ENCODE data around the gene CIITA. TPM values are rescaled to one million over a fixed set of nuclear protein-coding genes. Genes with fewer than 3 reads are reported as not detected.
A peak's percentile ranks its signal among the peaks of the same experiment; 100 is the strongest.
"Not testable (repeated sequence)": the region's sequence is repeated elsewhere in the genome, so short reads cannot be mapped to it uniquely, and the experiment has no call there.

Gene CIITA
- total RNA-seq, 2 donors from 2014 or later = 25.2 to 31.0 TPM

- ATAC-seq (ENCODE audit: insufficient number of reproducible peaks, low FRiP score, low read depth) = no peak
- TF ChIP-seq, protein P1, sequence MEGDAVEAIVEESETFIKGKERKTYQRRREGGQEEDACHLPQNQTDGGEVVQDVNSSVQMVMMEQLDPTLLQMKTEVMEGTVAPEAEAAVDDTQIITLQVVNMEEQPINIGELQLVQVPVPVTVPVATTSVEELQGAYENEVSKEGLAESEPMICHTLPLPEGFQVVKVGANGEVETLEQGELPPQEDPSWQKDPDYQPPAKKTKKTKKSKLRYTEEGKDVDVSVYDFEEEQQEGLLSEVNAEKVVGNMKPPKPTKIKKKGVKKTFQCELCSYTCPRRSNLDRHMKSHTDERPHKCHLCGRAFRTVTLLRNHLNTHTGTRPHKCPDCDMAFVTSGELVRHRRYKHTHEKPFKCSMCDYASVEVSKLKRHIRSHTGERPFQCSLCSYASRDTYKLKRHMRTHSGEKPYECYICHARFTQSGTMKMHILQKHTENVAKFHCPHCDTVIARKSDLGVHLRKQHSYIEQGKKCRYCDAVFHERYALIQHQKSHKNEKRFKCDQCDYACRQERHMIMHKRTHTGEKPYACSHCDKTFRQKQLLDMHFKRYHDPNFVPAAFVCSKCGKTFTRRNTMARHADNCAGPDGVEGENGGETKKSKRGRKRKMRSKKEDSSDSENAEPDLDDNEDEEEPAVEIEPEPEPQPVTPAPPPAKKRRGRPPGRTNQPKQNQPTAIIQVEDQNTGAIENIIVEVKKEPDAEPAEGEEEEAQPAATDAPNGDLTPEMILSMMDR (IDR thresholded peaks at IDR 0.05) = no peak
- no peak for DNase-seq (ENCODE audit: low spot score)
- H3K27ac ChIP-seq = no peak overlapping the region
- no peaks in the 10 kb centered on the region for H3K27me3 ChIP-seq (replicated peaks; ENCODE audit: insufficient read depth)
- H3K4me1 ChIP-seq (ENCODE audit: control insufficient read depth in 1 of 2, low read depth in 2 of 2) = peaks cover 32 to 61% of the 10 kb centered on the region in 2 donors
- H3K36me3 ChIP-seq = peaks cover 30% of the 10 kb centered on the region
- no peaks in the 10 kb centered on the region for H3K9me3 ChIP-seq
- no peak overlapping the region for H3K4me3 ChIP-seq
Observed at GRCh38 chr16:10926094-10926493, 49.1 kb downstream of the CIITA start.

DNA sequence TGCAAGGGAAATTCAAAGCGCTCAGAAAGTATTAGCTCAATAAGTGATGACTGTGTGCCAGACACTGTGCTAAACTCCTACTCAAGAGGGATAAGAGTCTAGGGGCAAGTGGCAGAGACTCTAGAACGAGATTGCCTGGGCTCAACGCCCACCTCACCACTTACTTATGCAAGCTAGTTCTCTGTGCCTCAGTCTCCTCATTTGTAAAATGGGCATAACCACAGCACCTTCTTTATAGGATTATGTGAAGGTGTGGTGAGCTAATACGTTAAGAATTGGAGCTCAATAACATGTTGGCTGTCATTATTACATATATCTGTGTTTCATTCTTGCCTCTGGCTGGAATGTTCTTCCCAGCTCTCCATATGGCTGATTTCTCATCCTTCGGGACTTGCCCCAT, 49.9 kb downstream of the CIITA start:
- ATAC-seq (ENCODE audit: insufficient number of reproducible peaks, low FRiP score, low read depth) (no peak), DNase-seq (ENCODE audit: low spot score) (no peak)
- Histone ChIP-seq H3K36me3 (peaks cover 30% of the 10 kb centered on the region), H3K9me3 (no peaks in the 10 kb centered on the region), H3K27ac (no peak overlapping the region), H3K27me3 (replicated peaks; ENCODE audit: insufficient read depth) (no peaks in the 10 kb centered on the region), H3K4me1 (ENCODE audit: control insufficient read depth in 1 of 2, low read depth in 2 of 2) (peaks cover 24 to 54% of the 10 kb centered on the region in 2 donors), H3K4me3 (no peak overlapping the region)
- TF ChIP-seq, protein P1 (IDR thresholded peaks at IDR 0.05) = no peak

DNA sequence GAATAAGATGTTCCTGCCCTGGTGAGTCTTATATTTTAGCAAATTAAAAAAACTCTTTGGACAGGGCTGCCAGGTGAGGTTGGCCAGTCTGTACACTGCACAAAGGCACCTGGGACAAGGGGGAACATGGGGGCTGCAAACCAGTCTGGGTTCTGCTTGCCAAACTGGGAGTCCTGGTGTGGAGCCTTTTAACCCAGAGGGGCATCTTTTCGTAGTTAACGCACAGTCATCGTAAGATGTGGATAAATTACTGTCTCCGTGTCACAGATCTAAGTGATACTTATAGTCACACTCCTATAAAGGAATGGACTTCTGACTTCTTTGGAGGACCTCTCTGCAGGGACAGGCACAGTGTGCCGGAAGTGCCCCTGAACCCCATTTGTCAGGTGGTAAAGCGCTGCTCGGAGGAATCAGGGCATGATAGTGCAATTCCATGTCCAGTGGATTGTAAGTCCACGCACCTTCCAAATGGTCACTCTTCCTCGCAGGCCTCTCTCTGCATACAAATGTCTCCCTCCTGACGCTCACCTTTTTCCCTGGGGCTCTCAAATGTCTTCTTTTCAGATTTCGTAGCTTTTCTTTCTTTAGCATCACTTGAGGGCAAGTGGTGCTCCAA, 50.6 kb downstream of the CIITA start:
- peaks cover 30% of the 10 kb centered on the region for H3K36me3 ChIP-seq

GRCh38 chr16:10929097-10929496, 52.1 kb downstream of the CIITA start:
- peaks cover 16 to 46% of the 10 kb centered on the region in 2 donors for H3K4me1 ChIP-seq (ENCODE audit: control insufficient read depth in 1 of 2, low read depth in 2 of 2)
- H3K27ac ChIP-seq = peak overlapping the region in 1 of 2 donors; percentile 22
- not testable (repeated sequence) for DNase-seq (ENCODE audit: low spot score); H3K4me3 ChIP-seq; H3K27me3 ChIP-seq (replicated peaks; ENCODE audit: insufficient read depth); H3K9me3 ChIP-seq; ATAC-seq (ENCODE audit: insufficient number of reproducible peaks, low FRiP score, low read depth)
- H3K36me3 ChIP-seq = peaks cover 30% of the 10 kb centered on the region

More for the DNA sequence above, 50.6 kb downstream of the CIITA start:
- ATAC-seq (ENCODE audit: insufficient number of reproducible peaks, low FRiP score, low read depth) (no peak), DNase-seq (ENCODE audit: low spot score) (no peak)
- Histone ChIP-seq H3K4me3 (no peak overlapping the region), H3K27ac (no peak overlapping the region), H3K4me1 (ENCODE audit: control insufficient read depth in 1 of 2, low read depth in 2 of 2) (peaks cover 17 to 46% of the 10 kb centered on the region in 2 donors), H3K9me3 (no peaks in the 10 kb centered on the region), H3K27me3 (replicated peaks; ENCODE audit: insufficient read depth) (no peaks in the 10 kb centered on the region)
- TF ChIP-seq, protein P1 (IDR thresholded peaks at IDR 0.05) = no peak

DNA sequence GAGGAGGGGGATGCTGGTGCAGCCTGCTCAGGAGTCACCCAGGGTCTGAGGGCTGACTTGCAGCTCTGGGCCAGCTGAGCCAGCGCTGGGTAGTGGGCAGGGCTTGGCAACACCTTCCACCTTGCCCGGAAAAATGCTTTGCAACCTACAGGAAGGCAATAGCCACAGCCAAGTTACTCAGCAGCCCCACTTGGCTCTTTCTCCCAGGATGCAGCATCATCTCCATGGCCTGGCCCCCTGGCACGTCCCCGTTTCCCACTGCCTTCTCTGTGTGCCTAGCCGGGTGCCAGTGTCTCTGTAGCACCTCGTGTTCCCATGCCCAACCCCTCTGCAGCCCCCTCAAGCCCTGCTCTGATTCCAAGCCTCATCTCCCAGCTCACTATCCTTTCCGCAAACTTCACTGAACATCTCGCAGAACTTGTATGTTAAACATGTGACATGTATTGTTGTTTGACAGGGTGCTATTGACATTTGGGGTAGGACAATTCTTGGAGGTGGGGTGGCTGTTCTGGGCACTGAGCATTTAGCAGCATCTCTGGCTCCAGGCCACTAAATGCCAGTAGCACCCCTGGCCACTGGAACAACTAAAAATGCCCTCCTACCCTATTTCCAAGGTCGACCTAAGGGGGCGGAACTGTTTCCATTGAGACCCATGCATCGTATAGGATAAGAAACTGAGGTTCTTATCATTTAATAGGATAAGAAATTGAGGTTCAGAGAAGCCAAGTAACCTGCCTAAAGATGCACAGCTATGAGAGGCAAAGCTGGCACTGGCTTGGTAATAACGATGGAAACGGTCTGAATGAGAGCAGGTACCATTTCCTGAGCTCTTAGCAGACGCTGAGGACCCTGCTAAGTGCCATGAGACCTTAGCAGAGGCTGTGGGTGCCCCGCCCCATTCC, 53.1 kb downstream of the CIITA start:
- ATAC-seq (ENCODE audit: insufficient number of reproducible peaks, low FRiP score, low read depth) (no peak), DNase-seq (ENCODE audit: low spot score) (no peak)
- no peaks in the 10 kb centered on the region for H3K9me3 ChIP-seq
- H3K4me3 ChIP-seq = no peak overlapping the region
- peak overlapping the region in 1 of 2 donors; percentile 2 for H3K27ac ChIP-seq
- H3K36me3 ChIP-seq = peaks cover 27% of the 10 kb centered on the region
- no peaks in the 10 kb centered on the region for H3K27me3 ChIP-seq (replicated peaks; ENCODE audit: insufficient read depth)
- TF ChIP-seq, protein P1 (IDR thresholded peaks at IDR 0.05) = no peak
- H3K4me1 ChIP-seq (ENCODE audit: control insufficient read depth in 1 of 2, low read depth in 2 of 2) = peaks cover 17 to 46% of the 10 kb centered on the region in 2 donors
